GM21367 (cell line): Measurements from ENCODE around the gene IPCEF1.
A peak's percentile ranks its signal among the peaks of the same experiment; 100 is the strongest.
"Not testable (repeated sequence)": the region's sequence is repeated elsewhere in the genome, so short reads cannot be mapped to it uniquely, and the experiment has no call there.

Experiments
- ATAC-seq: cut with Tn5 transposase; IDR thresholded peaks from one replicate; pipeline ENCODE4 v1.9.1; 2021; ENCODE audit not compliant: unreplicated experiment

The IPCEF1 gene

DNA sequence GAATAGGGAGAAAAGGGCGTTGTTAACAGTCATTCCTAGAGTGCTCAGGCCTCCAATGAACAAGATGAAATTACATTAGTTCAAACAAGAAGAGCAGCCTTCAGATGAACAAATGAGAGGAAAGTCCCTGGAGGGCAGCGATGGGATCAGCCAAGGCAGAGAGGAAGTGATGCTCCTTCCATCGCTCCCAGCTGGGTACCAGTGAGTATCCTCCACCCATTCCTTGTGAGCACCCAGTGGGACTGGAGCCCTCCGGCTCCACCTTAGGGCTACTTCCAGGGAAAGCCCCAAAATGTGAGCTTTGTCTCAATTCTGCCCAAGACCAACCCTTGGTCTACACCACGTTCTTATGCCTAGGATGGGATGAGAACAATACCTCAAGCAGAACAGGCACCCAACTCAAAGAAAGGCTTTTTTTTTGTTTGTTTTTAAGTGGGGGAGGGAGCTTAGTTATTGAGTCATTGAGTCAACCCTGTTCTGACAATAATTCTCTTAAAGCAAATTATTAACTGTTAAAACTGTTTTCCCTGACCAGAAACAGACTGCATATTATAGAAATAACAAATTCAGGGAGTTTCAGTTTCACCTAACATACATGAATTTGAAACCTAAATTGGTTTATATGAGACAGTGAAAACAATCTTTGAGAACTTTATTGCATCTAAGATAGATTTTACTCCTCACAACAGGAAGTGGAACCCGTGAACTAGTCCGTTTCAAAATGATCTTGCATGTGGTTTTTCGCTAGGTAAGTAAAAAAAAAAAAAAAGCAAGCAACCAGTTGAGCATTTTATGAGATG is 106.9 kb downstream of the IPCEF1 start:
- peak; percentile 72 for ATAC-seq

DNA sequence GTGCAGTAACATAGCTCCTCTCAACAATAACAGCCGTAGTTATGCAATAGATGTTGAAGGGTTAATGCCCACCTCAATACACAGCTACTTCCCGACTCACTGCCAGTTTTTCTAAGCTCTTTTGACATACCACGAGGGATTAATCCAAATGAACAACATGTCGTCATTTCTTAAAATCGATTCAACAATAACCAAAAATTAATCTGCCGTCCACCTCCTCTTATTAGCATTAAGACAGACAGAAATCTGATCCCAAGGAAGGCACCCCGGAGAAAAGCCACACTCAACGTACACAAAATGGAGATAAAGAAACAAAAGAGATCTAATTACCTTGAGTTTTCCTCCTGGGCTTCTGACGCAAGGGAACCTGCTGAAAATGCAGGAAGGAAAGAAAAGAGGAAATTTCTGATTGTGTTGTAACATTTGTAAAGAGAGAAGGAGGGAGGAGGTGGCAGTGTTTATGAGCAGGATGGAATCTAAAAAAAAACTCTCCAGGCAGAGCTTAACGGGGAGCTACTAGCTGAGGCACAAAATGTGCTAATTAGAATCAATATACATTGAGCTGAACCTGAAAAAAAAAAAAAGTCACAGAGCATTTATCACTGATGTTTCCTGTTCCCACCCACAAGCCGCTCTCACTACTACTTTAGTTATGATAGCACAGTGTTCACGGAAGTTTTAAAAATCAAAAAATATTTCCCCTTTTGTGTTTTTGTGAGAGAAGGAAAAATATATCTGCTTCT is 109.3 kb downstream of the IPCEF1 start:
- peak; percentile 36 for ATAC-seq

GRCh38 chr6:154246723-154247118 is 109.9 kb downstream of the IPCEF1 start:
- ATAC-seq, result no peak

DNA sequence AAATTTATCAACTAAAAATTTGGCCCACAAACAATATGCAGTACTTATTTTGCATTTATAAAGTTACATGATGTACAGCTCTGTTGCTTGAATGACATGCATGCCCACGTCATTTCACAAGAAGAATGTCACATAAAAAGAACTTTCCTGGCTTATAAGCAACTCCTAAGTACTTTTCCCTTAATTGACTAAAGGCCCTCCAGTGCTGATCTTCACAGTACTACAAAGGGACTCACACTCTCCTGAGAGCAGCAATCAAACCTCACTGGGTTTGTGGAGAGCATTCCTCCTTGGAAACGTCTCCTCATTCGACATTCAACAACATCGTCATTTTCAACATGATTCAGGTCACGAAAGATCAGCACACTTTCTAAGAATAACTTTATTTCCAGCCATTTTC is 111.1 kb downstream of the IPCEF1 start:
- ATAC-seq, result no peak

- no peak for ATAC-seq
These were observed 112.5 kb downstream of the IPCEF1 start for GRCh38 chr6:154243793-154244750.

DNA sequence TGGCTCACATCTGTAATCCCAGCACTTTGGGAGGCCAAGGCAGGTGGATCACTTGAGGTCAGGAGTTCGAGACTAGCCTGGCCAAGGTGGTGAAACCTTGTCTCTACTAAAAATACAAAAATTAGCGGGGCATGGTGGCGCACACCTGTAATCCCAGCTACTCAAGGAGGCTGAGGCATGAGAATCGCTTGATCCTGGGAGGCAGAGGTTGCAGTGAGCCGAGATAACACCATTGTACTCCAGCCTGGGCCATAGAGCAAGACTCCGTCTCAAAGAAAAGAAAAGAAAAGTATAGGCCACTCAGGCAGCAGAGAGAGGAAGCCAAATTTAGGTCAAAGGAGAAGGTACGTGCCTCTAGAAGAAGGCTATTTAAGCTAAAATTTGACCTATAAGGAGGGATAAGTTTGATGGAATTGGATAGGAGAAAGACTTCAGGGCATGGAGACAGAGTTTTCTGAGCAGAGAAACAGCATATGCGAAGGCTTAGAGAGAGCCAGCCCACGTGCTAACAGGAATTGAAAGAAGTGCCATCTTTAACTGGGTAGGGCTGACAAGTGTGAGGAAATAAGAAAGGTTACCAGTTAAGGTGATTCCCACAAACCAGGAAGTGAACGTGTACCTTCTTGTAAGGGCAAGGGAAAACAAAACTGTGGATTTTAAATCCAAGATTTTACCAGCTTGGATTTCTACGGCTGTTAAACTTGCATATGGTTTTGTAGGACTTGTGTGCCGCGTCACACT is 113.8 kb downstream of the IPCEF1 start:
- ATAC-seq, result no peak

GRCh38 chr6:154241581-154241980 is 115.0 kb downstream of the IPCEF1 start:
- no peak for ATAC-seq

- ATAC-seq, result not testable (repeated sequence)
These were observed 115.5 kb downstream of the IPCEF1 start for GRCh38 chr6:154241061-154241460.

- no peak for ATAC-seq
These were observed 117.2 kb downstream of the IPCEF1 start for GRCh38 chr6:154239392-154239791.

- ATAC-seq, result no peak
These were observed 117.8 kb downstream of the IPCEF1 start for GRCh38 chr6:154238831-154239230.

GRCh38 chr6:154236646-154237301 is 119.8 kb downstream of the IPCEF1 start:
- no peak for ATAC-seq

DNA sequence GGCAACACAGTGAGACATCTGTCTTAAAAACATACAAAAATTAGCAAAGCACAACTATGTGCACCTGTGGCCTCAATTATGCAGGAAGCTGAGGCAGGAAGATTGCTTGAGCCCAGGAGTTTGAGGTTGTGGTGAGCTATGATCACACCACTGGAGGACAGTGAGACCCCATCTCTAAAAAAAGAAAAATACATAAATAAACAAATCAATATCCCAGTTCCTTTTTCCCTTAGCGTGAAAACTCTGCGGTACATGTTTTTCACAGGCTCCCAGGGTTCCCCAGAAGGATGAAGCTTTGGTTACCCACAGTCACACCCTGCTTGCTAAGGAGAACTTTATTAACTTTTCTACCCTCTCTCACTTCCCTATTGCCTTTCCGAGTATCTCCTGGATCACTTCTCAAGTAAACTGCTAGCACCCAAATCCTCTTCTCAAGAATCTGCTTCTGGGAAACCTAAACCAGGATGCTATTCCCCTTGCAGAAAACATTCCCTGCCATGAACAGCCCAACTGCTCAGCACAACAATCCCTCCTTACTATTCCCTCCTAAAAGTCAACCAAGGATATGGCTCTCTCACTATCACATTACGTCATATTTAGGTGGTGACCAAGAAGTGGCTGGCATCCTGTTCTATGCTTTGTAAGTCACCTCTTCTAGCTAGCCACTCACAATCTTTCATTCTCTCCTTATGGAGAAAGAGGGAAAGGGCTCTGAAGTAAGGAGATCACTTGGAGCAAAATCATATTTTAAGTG is 122.4 kb downstream of the IPCEF1 start:
- peak; percentile 61 for ATAC-seq

GRCh38 chr6:154233383-154233782 is 123.2 kb downstream of the IPCEF1 start:
- no peak for ATAC-seq

DNA sequence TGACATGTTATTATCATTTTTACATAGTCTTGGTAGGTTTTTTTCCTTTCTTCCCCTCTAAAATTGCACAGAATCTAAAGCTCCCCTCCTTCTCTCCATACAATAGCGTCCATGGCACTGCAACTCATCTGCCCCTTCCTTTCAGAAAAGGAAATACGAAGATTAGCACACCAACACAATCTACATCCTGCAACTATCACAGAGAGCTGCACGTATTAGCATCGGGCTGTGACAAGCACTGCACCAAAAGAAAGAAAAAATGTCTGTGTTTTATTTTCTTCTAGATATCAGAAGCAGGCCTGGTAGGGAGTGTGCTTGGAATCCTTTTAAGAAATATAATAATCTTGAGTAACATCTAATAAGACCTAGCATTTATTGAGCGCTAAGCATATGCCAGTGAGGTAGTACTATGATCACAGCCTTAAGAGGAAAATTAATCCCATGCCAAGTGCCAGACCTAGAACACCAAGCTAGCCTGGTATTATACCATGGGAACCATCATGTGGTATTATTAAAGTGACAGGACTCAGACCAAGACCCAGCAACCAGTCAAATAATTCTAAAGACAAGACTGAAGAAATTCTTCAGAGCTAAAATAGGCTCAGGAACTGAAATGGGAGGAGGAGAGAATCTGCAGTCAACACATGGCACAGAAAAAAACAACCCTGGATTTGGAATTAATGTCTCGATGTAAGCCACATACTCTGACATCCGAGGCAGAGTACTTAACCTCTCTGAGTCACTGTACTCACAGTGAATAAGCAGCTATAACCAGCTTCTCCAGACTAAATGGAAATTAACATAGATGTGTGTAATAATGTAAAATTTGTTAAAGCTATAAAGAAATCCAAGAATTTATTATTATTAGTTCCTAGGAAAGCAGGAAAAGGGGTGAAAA is 124.3 kb downstream of the IPCEF1 start:
- ATAC-seq, result no peak

DNA sequence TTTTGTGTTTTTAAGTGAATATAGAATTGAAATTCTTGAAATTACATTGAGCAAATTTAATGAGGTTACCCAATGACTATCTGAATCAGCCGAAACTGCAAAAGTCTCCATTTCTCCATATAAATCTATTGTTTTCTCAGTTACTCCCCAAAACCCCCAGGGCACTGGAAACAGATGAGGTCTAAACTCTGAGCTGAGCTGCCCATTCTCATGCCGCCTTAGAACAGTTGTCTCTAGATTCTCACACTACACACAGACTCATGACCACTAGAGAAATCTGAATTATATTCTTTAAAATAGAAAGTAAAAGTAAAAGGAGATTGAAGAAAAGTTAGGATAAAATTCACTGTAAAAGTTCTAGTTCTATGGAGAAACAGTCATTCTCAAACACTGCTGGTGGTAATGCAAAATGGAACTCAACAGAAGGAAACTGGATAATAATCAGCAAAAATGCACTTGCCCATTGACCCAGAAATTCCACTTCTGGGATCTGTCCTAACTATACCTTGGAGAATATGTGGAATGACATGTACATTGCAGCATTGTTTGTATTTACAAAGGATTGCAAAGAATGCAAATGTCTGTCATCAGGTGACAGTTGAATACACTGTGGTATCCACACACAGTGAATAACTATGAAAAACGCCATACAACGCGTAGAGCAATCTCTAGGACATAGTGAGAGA is 125.5 kb downstream of the IPCEF1 start:
- ATAC-seq, result no peak

- ATAC-seq, result no peak
These were observed 126.2 kb downstream of the IPCEF1 start for GRCh38 chr6:154230393-154230792.

DNA sequence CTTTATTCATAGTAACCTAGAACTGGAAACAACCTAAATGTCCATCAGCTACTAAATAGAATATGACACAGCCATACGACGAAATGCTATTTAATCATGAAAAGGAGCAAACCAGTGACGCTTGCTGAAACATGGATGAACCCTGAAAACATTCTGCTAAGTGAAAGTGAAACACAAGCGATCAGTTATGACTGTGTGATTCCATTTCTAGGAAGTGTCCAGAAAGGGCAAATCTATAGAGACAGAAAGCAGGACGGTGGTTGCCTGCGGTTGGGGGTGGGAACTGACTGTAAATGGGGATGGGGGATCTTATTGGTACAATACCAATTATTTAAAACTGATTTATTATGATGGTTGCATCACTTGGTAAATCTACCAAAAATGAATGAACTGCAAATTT is 126.8 kb downstream of the IPCEF1 start:
- ATAC-seq, result peak; percentile 57

- no peak for ATAC-seq
These were observed 128.1 kb downstream of the IPCEF1 start for GRCh38 chr6:154228521-154228905.
